ENCODE data around the gene BEST4.

GRCh38 chr1:44783697-44784093 lies 4.3 kb downstream of the BEST4 start:
- TF ChIP-seq CTCF (conservative IDR thresholded peaks at IDR 0.05; ENCODE audit: low read depth, low read length) (no peak), EZH2phosphoT487 (IDR thresholded peaks at IDR 0.05; ENCODE audit: borderline replicate concordance, low read length) (no peak), EZH2 (IDR thresholded peaks at IDR 0.05; ENCODE audit: low read length, unreplicated experiment) (no peak)
